HepG2 (cell line): ENCODE results near the gene TYW1. TPM values are rescaled to one million over a fixed set of nuclear protein-coding genes. Genes with fewer than 3 reads are reported as not detected.
"Not testable (repeated sequence)": the region's sequence is repeated elsewhere in the genome, so short reads cannot be mapped to it uniquely, and the experiment has no call there.

ENCODE experiments used
- ATAC-seq: fragments of 200-7000 bp; cut with Tn5 transposase; 3 replicates; pipeline ENCODE4 v1.9.1; 2020; ENCODE audit warnings: mild to moderate bottlenecking, moderate library complexity
- BruUV-seq: library from RNA; stranded (reverse); fragments of 400-500 nt; replicated peaks from 2 replicates; lab custom pipeline; 2021; lab: Mats Ljungman, UMichigan
- CTCF ChIA-PET: fragments of 300-600 bp; formaldehyde crosslinking; extraction: SDS; loops from one replicate; lab custom pipeline; 2021; ENCODE audit warnings: low total read pairs, inconsistent platforms, low intra/inter-chr PET ratio; lab: Yijun Ruan, JAX
- POLR2A ChIA-PET: fragments of 350-600 bp; sonication (Branson Sonifier 250); formaldehyde crosslinking; loops from one replicate; lab custom pipeline; 2020; ENCODE audit warnings: antibody characterized with exemption, inconsistent platforms; lab: Yijun Ruan, JAX
- DNase-seq: peaks from one replicate; pipeline ENCODE4 v3.0.0-alpha.2; 2015; ENCODE audit warnings: low spot score
- FAIRE-seq: peaks from 3 replicates; lab custom pipeline; 2011; peaks lifted over from hg19 to GRCh38; lab: Jason Lieb, UNC
- H2AFZ ChIP-seq: one replicate; pipeline ENCODE4 v1.6.1; 2011; ENCODE audit warnings: low read length, inconsistent platforms
- H3K27ac ChIP-seq: fragments of 300-600 bp; 3 replicates; pipeline ENCODE4 v1.8.0; 2011; ENCODE audit warnings: mixed run types, mild to moderate bottlenecking, mixed read lengths, low read length, inconsistent platforms; ENCODE audit not compliant: insufficient read depth; ENCODE audit errors: extremely low read length
- H3K27me3 ChIP-seq, 2 experiments: fragments of 200-600 bp in 1 of 2; 2 replicates in 1 of 2; 3 replicates in 1 of 2; pipeline versions ENCODE4 v1.6.0 to v1.8.0; 2011; ENCODE audit warnings: low read length in 2 of 2, mild to moderate bottlenecking in 2 of 2, moderate library complexity in 2 of 2, inconsistent platforms in 1 of 2; ENCODE audit not compliant: insufficient read depth in 2 of 2, control insufficient read depth in 1 of 2
- H3K36me3 ChIP-seq, 2 experiments: fragments of 200-600 bp in 1 of 2; replicated peaks in 1 of 2; 2 replicates in 1 of 2; 3 replicates in 1 of 2; pipeline versions ENCODE4 v1.5.1 to v1.8.0; 2011; ENCODE audit warnings: low read length in 2 of 2, inconsistent platforms in 1 of 2; ENCODE audit not compliant: insufficient read depth in 2 of 2, control insufficient read depth in 1 of 2
- H3K4me1 ChIP-seq: 2 replicates; pipeline ENCODE4 v1.5.1; 2012; ENCODE audit warnings: low read length, inconsistent platforms; ENCODE audit not compliant: insufficient read depth
- H3K4me2 ChIP-seq: 2 replicates; pipeline ENCODE4 v1.6.0; 2011; ENCODE audit warnings: low read depth, low read length, inconsistent platforms
- H3K4me3 ChIP-seq, 3 experiments: fragments of 200-600 bp in 1 of 3; sonication (generic), shearing (Covaris generic) in 1 of 3; replicated peaks in 1 of 3; 2 replicates each; pipeline ENCODE4 v1.5.1; 2011 to 2016; ENCODE audit warnings: low read length in 3 of 3, inconsistent platforms in 2 of 3, low read depth in 2 of 3, mild to moderate bottlenecking in 2 of 3, control low read depth in 1 of 3, mixed read lengths in 1 of 3; ENCODE audit not compliant: insufficient read depth in 1 of 3
- H3K79me2 ChIP-seq: one replicate; pipeline ENCODE4 v1.6.1; 2011; ENCODE audit warnings: low read length, inconsistent platforms; ENCODE audit not compliant: insufficient read depth
- H3K9ac ChIP-seq: 2 replicates; pipeline ENCODE4 v1.6.0; 2011; ENCODE audit warnings: mild to moderate bottlenecking, low read depth, low read length, inconsistent platforms; ENCODE audit not compliant: insufficient read depth
- H3K9me3 ChIP-seq: 2 replicates; pipeline ENCODE4 v1.5.1; 2012; ENCODE audit warnings: mild to moderate bottlenecking, low read length
- H4K20me1 ChIP-seq: 2 replicates; pipeline ENCODE4 v1.6.0; 2011; ENCODE audit warnings: inconsistent platforms, mild to moderate bottlenecking, low read length, moderate library complexity; ENCODE audit not compliant: insufficient read depth
- ARID5B ChIP-seq: IDR thresholded peaks from 2 replicates; pipeline ENCODE4 v1.4.0; 2020; ENCODE audit warnings: mild to moderate bottlenecking, missing genetic modification reagents
- FOXA1 ChIP-seq, 2 experiments: fragments of 450-650 bp in 1 of 2; sonication (generic) in 1 of 2; formaldehyde crosslinking in 1 of 2; IDR thresholded peaks; 2 replicates each; pipeline versions ENCODE4 v1.4.0 to v1.6.1; 2016 to 2020; ENCODE audit warnings: missing genetic modification reagents in 1 of 2
- FOXA3 ChIP-seq: IDR thresholded peaks from 2 replicates; pipeline ENCODE4 v1.6.1; 2016; ENCODE audit warnings: missing genetic modification reagents, missing compliant biosample characterization
- HOMEZ ChIP-seq: IDR thresholded peaks from 2 replicates; pipeline ENCODE4 v1.6.1; 2016; ENCODE audit warnings: low read depth
- REL ChIP-seq: sonication (generic); formaldehyde crosslinking; conservative IDR thresholded peaks from 2 replicates; pipeline ENCODE4 v1.8.0; 2022; ENCODE audit warnings: mild to moderate bottlenecking, missing genetic modification reagents, moderate library complexity
- SAP130 ChIP-seq: IDR thresholded peaks from 2 replicates; pipeline ENCODE4 v1.6.1; 2016; ENCODE audit warnings: low read depth
- SATB2 ChIP-seq: sonication (generic); formaldehyde crosslinking; IDR thresholded peaks from 2 replicates; pipeline ENCODE4 v1.5.0; 2020; ENCODE audit warnings: missing genetic modification reagents
- whole genome bisulfite sequencing: methylation state at CpG from one replicate; pipeline ENCODE4 v1.1.6; 2017; ENCODE audit warnings: low lambda C conversion rate; 5-methylcytosine and 5-hydroxymethylcytosine counted together
- in situ Hi-C: cut with HindIII; loops from 2 replicates; pipeline ENCODE4 v1.10.0; 2017; ENCODE audit warnings: low pct_unique_long_range_greater_than_20kb; ENCODE audit not compliant: extremely low pct_ligation_motif_present
- intact Hi-C: fragments of 100-400 bp; cut with micrococcal nuclease; formaldehyde crosslinking; loops from one replicate; pipeline ENCODE4 v1.10.0; 2022; ENCODE audit not compliant: unreplicated experiment
- polyA plus RNA-seq, 8 experiments: library from polyadenylated mRNA; depleted of rRNA in 3 of 8; stranded (reverse) in 7 of 8; unstranded in 1 of 8; fragments of >200 nt; fragmentation: Illumina TruSeq in 4 of 8; extraction: Trizol in 4 of 8; gene quantifications; 2 replicates each; pipeline versions ENCODE4 v1.2.1 to v1.2.3, GENCODE V29; 2011 to 2016; ENCODE audit warnings: low read depth in 4 of 8, missing spikeins in 1 of 8, mixed read lengths in 1 of 8; ENCODE audit not compliant: insufficient read depth in 1 of 8
- total RNA-seq, 5 experiments: library from RNA; depleted of rRNA; stranded (reverse); fragments of >200 nt; fragmentation: Illumina TruSeq; extraction: Trizol; gene quantifications; 2 replicates each; pipeline ENCODE4 v1.2.3, GENCODE V29; 2016; ENCODE audit warnings: low read depth in 1 of 5

TYW1 gene
- total and polyA plus RNA-seq, 2 of the 13 experiments (the other 11 are each of a cell fraction or from before 2014, with no cell fraction given), result 8.6 to 17.6 TPM

GRCh38 chr7:67128257-67128656 lies 131.6 kb downstream of the TYW1 start:
- H3K4me3 ChIP-seq; FAIRE-seq; H3K9ac ChIP-seq; DNase-seq; in situ Hi-C loops; H4K20me1 ChIP-seq; BruUV-seq; H3K36me3 ChIP-seq; POLR2A ChIA-PET; intact Hi-C loops; H3K79me2 ChIP-seq; H2AFZ ChIP-seq; H3K27me3 ChIP-seq; CTCF ChIA-PET; H3K9me3 ChIP-seq; TF ChIP-seq FOXA1 (IDR thresholded peaks at IDR 0.05): not testable (repeated sequence)
- TF ChIP-seq HOMEZ (CRISPR knock-in tag), result 0 out of 2 replicates have a peak, but pooled peaks have one; percentile 37
- TF ChIP-seq ARID5B (CRISPR knock-in tag), result 0 out of 2 replicates have a peak, but pooled peaks have one; percentile 16
- TF ChIP-seq FOXA1 (CRISPR knock-in tag; IDR thresholded peaks at IDR 0.05), result peak; percentile 42; the same call in 1 of the 2 replicates
- 0 out of 2 replicates have a peak, but pooled peaks have one; percentile 14 for TF ChIP-seq SATB2 (CRISPR knock-in tag)
- TF ChIP-seq REL (CRISPR knock-in tag), result 0 out of 2 replicates have a peak, but pooled peaks have one; percentile 37
- peak; percentile 49 for TF ChIP-seq FOXA3
- 0 out of 2 replicates have a peak, but pooled peaks have one; percentile 10 for TF ChIP-seq SAP130 (CRISPR knock-in tag)
- peak overlapping the region; percentile 63 for H3K27ac ChIP-seq
- ATAC-seq, result peak; percentile 45
- peaks cover 36% of the 10 kb centered on the region for H3K4me1 ChIP-seq
- peak overlapping the region; percentile 63; the same call in 1 of the 2 replicates for H3K4me2 ChIP-seq
- WGBS, result 7% methylated on average over 5 of the region's 5 CpGs
